HCT116 (cell line): Measurements from ENCODE around the gene ARSB. TPM values are rescaled to one million over a fixed set of nuclear protein-coding genes. Genes with fewer than 3 reads are reported as not detected.

Source experiments
- ATAC-seq: fragments of 200-7000 bp; cut with Tn5 transposase; 2 replicates; pipeline ENCODE4 v1.9.1; 2020; ENCODE audit warnings: mild to moderate bottlenecking, moderate library complexity
- BruUV-seq: library from RNA; stranded (reverse); fragments of 400-500 nt; replicated peaks from 2 replicates; lab custom pipeline; 2021; lab: Mats Ljungman, UMichigan
- CTCF ChIA-PET: fragments of 300-600 bp; sonication (Branson Sonifier 250); formaldehyde crosslinking; loops from one replicate; lab custom pipeline; 2021; ENCODE audit warnings: antibody characterized with exemption; lab: Charles Lee
- POLR2A ChIA-PET: fragments of 300-600, 350-600 bp; sonication (Branson Sonifier 250); formaldehyde crosslinking; loops from one replicate; lab custom pipeline; 2021; ENCODE audit warnings: antibody characterized with exemption; lab: Charles Lee
- RAD21 ChIA-PET, 2 experiments: fragments of 300-600 bp; sonication (Branson Sonifier 250); formaldehyde crosslinking; loops; one replicate each; lab custom pipeline; 2023; ENCODE audit warnings: low total read pairs in 2 of 2; ENCODE audit not compliant: uncharacterized antibody in 2 of 2, unreplicated experiment in 2 of 2, low non-redundant PET in 1 of 2; lab: Charles Lee
- DNase-seq: peaks from one replicate; pipeline ENCODE4 v3.0.0-alpha.2; 2010; ENCODE audit warnings: low read depth, low spot score
- H2AFZ ChIP-seq: fragments of 200-600 bp; shearing (Covaris generic), sonication (generic); 2 replicates; pipeline ENCODE4 v1.6.1; 2017; ENCODE audit warnings: low read depth, mixed run types, mixed read lengths, antibody characterized with exemption, low read length; ENCODE audit not compliant: poor library complexity, severe bottlenecking
- H3K27ac ChIP-seq: 2 replicates; pipeline ENCODE4 v1.5.1; 2012; ENCODE audit warnings: low read depth, low read length
- H3K27me3 ChIP-seq: fragments of 200-600 bp; sonication (generic); 2 replicates; pipeline ENCODE4 v1.6.1; 2016; ENCODE audit warnings: mixed run types, low read length, mixed read lengths; ENCODE audit not compliant: insufficient read depth
- H3K36me3 ChIP-seq, 2 experiments: fragments of 200-500 bp in 1 of 2; fragments of 200-600 bp in 1 of 2; sonication (Bioruptor generic) in 1 of 2; sonication (generic) in 1 of 2; 2 replicates each; pipeline versions ENCODE4 v1.5.1 to v1.6.1; 2014 to 2016; ENCODE audit warnings: low read length in 2 of 2, inconsistent platforms in 1 of 2, mixed read lengths in 1 of 2, mixed run types in 1 of 2; ENCODE audit not compliant: insufficient read depth in 2 of 2, control insufficient read depth in 1 of 2
- H3K4me1 ChIP-seq, 2 experiments: fragments of 200-600 bp in 1 of 2; sonication (generic) in 1 of 2; 2 replicates each; pipeline versions ENCODE4 v1.5.1 to v1.6.1; 2012 to 2017; ENCODE audit warnings: low read length in 2 of 2, inconsistent platforms in 1 of 2, mild to moderate bottlenecking in 1 of 2, mixed read lengths in 1 of 2, mixed run types in 1 of 2, moderate library complexity in 1 of 2; ENCODE audit not compliant: insufficient read depth in 2 of 2, control insufficient read depth in 1 of 2
- H3K4me2 ChIP-seq: fragments of 200-600 bp; sonication (generic); 2 replicates; pipeline ENCODE4 v1.6.1; 2017; ENCODE audit warnings: mixed run types, low read length, mixed read lengths
- H3K4me3 ChIP-seq, 2 experiments: fragments of 200-600 bp in 1 of 2; sonication (generic) in 1 of 2; replicated peaks in 1 of 2; 2 replicates each; pipeline ENCODE4 v1.5.1; 2011 to 2016; ENCODE audit warnings: low read length in 2 of 2, control low read depth in 1 of 2, low read depth in 1 of 2, mild to moderate bottlenecking in 1 of 2, mixed read lengths in 1 of 2, mixed run types in 1 of 2
- H3K79me2 ChIP-seq: fragments of 200-600 bp; sonication (generic); 2 replicates; pipeline ENCODE4 v1.6.1; 2017; ENCODE audit warnings: mild to moderate bottlenecking, mixed run types, low read length, moderate library complexity, mixed read lengths; ENCODE audit not compliant: insufficient read depth
- H3K9ac ChIP-seq: fragments of 200-600 bp; sonication (generic); 2 replicates; pipeline ENCODE4 v1.6.1; 2016; ENCODE audit warnings: low read length, mixed read lengths
- H3K9me2 ChIP-seq: fragments of 200-600 bp; sonication (generic), shearing (Covaris generic); 2 replicates; pipeline ENCODE4 v1.6.1; 2017; ENCODE audit warnings: mixed run types, mild to moderate bottlenecking, moderate library complexity; ENCODE audit not compliant: insufficient read depth
- H3K9me3 ChIP-seq, 2 experiments: fragments of 200-500 bp in 1 of 2; fragments of 200-600 bp in 1 of 2; sonication (Bioruptor generic) in 1 of 2; sonication (generic) in 1 of 2; 2 replicates each; pipeline ENCODE4 v1.6.1; 2014 to 2017; ENCODE audit warnings: low read length in 2 of 2, mixed read lengths in 2 of 2, inconsistent platforms in 1 of 2, low read depth in 1 of 2, mild to moderate bottlenecking in 1 of 2, mixed run types in 1 of 2, moderate library complexity in 1 of 2; ENCODE audit not compliant: control insufficient read depth in 1 of 2, insufficient read depth in 1 of 2
- H4K20me1 ChIP-seq: fragments of 200-600 bp; sonication (generic), shearing (Covaris generic); 2 replicates; pipeline ENCODE4 v1.6.1; 2017; ENCODE audit warnings: mixed run types, mild to moderate bottlenecking, moderate library complexity; ENCODE audit not compliant: insufficient read depth
- ATF3 ChIP-seq: IDR thresholded peaks from 2 replicates; pipeline ENCODE4 v1.6.1; 2012
- CBX3 ChIP-seq: IDR thresholded peaks from 2 replicates; pipeline ENCODE4 v1.6.1; 2012; ENCODE audit warnings: low read depth
- CEBPB ChIP-seq: IDR thresholded peaks from 2 replicates; pipeline ENCODE4 v1.6.1; 2012; ENCODE audit warnings: low read depth
- CTCF ChIP-seq, 3 experiments: fragments of 200-600 bp in 1 of 3; sonication (generic) in 1 of 3; IDR thresholded peaks in 2 of 3; conservative IDR thresholded peaks in 1 of 3; 2 replicates each; pipeline ENCODE4 v1.5.1; 2012 to 2017; ENCODE audit warnings: low read depth in 2 of 3, low read length in 2 of 3, antibody characterized with exemption in 1 of 3, borderline replicate concordance in 1 of 3, control low read depth in 1 of 3, mild to moderate bottlenecking in 1 of 3, mixed read lengths in 1 of 3, mixed run types in 1 of 3, moderate library complexity in 1 of 3; ENCODE audit not compliant: insufficient read depth in 1 of 3
- EGR1 ChIP-seq: IDR thresholded peaks from 2 replicates; pipeline ENCODE4 v1.6.1; 2012; ENCODE audit warnings: low read depth
- ELF1 ChIP-seq: IDR thresholded peaks from 2 replicates; pipeline ENCODE4 v1.6.1; 2012; ENCODE audit warnings: low read depth, borderline replicate concordance
- EZH2phosphoT487 ChIP-seq: fragments of 200-600 bp; IDR thresholded peaks from 2 replicates; pipeline ENCODE4 v1.6.1; 2018; ENCODE audit warnings: antibody characterized with exemption, borderline replicate concordance
- FOSL1 ChIP-seq: IDR thresholded peaks from 2 replicates; pipeline ENCODE4 v1.6.1; 2012; ENCODE audit warnings: low read depth
- JUND ChIP-seq: IDR thresholded peaks from 2 replicates; pipeline ENCODE4 v1.6.1; 2012
- MAX ChIP-seq: IDR thresholded peaks from 2 replicates; pipeline ENCODE4 v1.6.1; 2012
- POLR2A ChIP-seq: IDR thresholded peaks from 2 replicates; pipeline ENCODE4 v1.7.0; 2011; ENCODE audit warnings: borderline replicate concordance; ENCODE audit not compliant: insufficient read depth, insufficient read length; ENCODE audit errors: extremely low read depth
- POLR2AphosphoS5 ChIP-seq: IDR thresholded peaks from 2 replicates; pipeline ENCODE4 v1.6.1; 2011; ENCODE audit warnings: mild to moderate bottlenecking, low read depth, low read length, moderate library complexity
- RAD21 ChIP-seq: IDR thresholded peaks from 2 replicates; pipeline ENCODE4 v1.6.1; 2012; ENCODE audit warnings: low read depth, mild to moderate bottlenecking
- SIN3A ChIP-seq: IDR thresholded peaks from 2 replicates; pipeline ENCODE4 v1.6.1; 2012; ENCODE audit warnings: low read depth
- SP1 ChIP-seq: IDR thresholded peaks from 2 replicates; pipeline ENCODE4 v1.6.1; 2012; ENCODE audit warnings: low read depth
- SRF ChIP-seq: IDR thresholded peaks from 2 replicates; pipeline ENCODE4 v1.6.1; 2012; ENCODE audit warnings: low read depth
- YY1 ChIP-seq: IDR thresholded peaks from 2 replicates; pipeline ENCODE4 v1.6.1; 2011; ENCODE audit warnings: low read length, low read depth, moderate library complexity, mild to moderate bottlenecking; ENCODE audit not compliant: insufficient replicate concordance; ENCODE audit errors: extremely low read depth
- ZBTB33 ChIP-seq: IDR thresholded peaks from 2 replicates; pipeline ENCODE4 v1.6.1; 2011; ENCODE audit warnings: mild to moderate bottlenecking, low read length, moderate library complexity; ENCODE audit not compliant: insufficient replicate concordance; ENCODE audit errors: extremely low read depth
- ZFX ChIP-seq: fragments of 450-650 bp; IDR thresholded peaks from 2 replicates; pipeline ENCODE4 v1.6.1; 2017
- ZNF274 ChIP-seq: fragments of 200-500 bp; sonication (Bioruptor generic); IDR thresholded peaks from 2 replicates; pipeline ENCODE4 v1.6.1; 2014; ENCODE audit warnings: mild to moderate bottlenecking, low read depth, low read length, inconsistent platforms
- intact Hi-C: fragments of 100-400 bp; cut with micrococcal nuclease; formaldehyde crosslinking; loops from 2 replicates; pipeline ENCODE4 v1.10.0; 2022
- total RNA-seq: library from RNA; stranded (reverse); gene quantifications from one replicate; pipeline ENCODE4 v1.2.1, GENCODE V29; 2021; ENCODE audit not compliant: unreplicated experiment

The ARSB gene
- total RNA-seq, 1 experiment from 2014 or later = 4.8 TPM

GRCh38 chr5:78750281-78750680 lies 234.8 kb downstream of the ARSB start:
- no peaks in the 10 kb centered on the region for H3K36me3 ChIP-seq
- intact Hi-C loops = no loop called here
- no peak overlapping the region for H3K9ac ChIP-seq
- no TSS peak for BruUV-seq
- no peak for TF ChIP-seq ZBTB33
- TF ChIP-seq EZH2phosphoT487 = no peak
- no peak for TF ChIP-seq SIN3A
- no peak for TF ChIP-seq RAD21
- no peak for TF ChIP-seq POLR2A
- TF ChIP-seq MAX = no peak
- TF ChIP-seq SRF = no peak
- no peak for TF ChIP-seq POLR2AphosphoS5
- no peak for TF ChIP-seq CEBPB
- TF ChIP-seq SP1 = no peak
- no peak for TF ChIP-seq JUND
- no peak for TF ChIP-seq FOSL1
- TF ChIP-seq YY1 = no peak
- TF ChIP-seq ZFX = no peak
- no peak for TF ChIP-seq ATF3
- no peak for TF ChIP-seq ZNF274
- no peak for TF ChIP-seq EGR1
- no peak for TF ChIP-seq CBX3
- TF ChIP-seq CTCF (IDR thresholded peaks at IDR 0.05 in 2 of 3, conservative IDR thresholded peaks at IDR 0.05 in 1 of 3; ENCODE audit: borderline replicate concordance in 1 of 3, insufficient read depth in 1 of 3, low read depth in 2 of 3, low read length in 2 of 3) = no peak
- no peak for TF ChIP-seq ELF1
- no peak for DNase-seq
- H3K9me2 ChIP-seq = no peaks in the 10 kb centered on the region
- ChIA-PET POLR2A (interaction anchor here (1.5 kb wide), 1 partner anchor 13 kb away, joined by 3 read pairs; no protein-coding TSS in a partner anchor), CTCF (no interaction called here), RAD21 (no interaction called here)
- ATAC-seq = no peak
- no peak overlapping the region for H3K4me3 ChIP-seq
- H3K27ac ChIP-seq = no peak overlapping the region
- no peaks in the 10 kb centered on the region for H3K4me1 ChIP-seq
- H3K9me3 ChIP-seq = no peaks in the 10 kb centered on the region
- H3K79me2 ChIP-seq = no peaks in the 10 kb centered on the region
- H3K27me3 ChIP-seq = no peaks in the 10 kb centered on the region
- no peak overlapping the region for H3K4me2 ChIP-seq
- H4K20me1 ChIP-seq = no peaks in the 10 kb centered on the region
- no peak overlapping the region for H2AFZ ChIP-seq
